GM21576 (cell line): Measurements from ENCODE around the gene DOCK7.
"Not testable (repeated sequence)": the region's sequence is repeated elsewhere in the genome, so short reads cannot be mapped to it uniquely, and the experiment has no call there.

Experiments
- ATAC-seq: cut with Tn5 transposase; IDR thresholded peaks from one replicate; pipeline ENCODE4 v1.9.1; 2021; ENCODE audit warnings: mild to moderate bottlenecking, moderate library complexity; ENCODE audit not compliant: unreplicated experiment

Gene DOCK7

GRCh38 chr1:62621907-62622306, 66.3 kb downstream of the DOCK7 start:
- peak; percentile 96 for ATAC-seq

DNA sequence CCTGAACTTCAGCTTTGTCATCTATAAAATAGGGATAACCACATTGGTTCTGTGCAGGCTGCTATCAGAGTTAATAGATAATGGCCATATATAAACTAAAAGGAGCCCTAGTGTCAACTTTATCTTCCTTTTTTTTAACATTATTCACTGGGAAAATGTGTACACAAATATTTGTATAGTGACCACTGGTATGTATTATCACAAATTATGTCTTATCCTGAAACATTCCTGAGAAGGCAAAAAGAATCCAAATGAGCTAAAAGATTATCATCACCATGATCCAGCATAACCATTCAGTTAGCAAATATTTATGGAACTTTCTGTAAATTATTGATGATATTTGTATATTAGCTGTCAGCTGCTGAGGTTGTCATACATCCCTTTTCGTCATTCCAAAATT, 74.3 kb downstream of the DOCK7 start:
- no peak for ATAC-seq

DNA sequence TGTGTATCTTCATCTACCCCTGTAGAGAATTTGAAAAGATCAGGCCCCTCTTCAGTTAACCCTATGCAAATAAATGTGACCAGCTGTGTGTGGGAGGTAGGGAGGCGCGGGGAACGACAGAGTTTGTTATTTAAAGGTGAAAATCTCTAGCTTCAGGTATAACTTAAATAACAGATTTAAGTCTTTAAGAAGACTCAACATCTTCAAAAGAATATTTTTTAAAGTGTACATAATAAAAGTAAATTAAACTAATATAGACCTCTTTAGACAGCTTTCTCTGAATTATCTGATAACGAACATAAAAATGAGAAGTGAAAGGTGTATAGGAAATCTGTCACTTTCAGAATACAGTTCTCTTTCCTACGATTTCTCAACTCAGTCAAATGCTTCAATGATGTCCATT, 74.9 kb downstream of the DOCK7 start:
- peak; percentile 95 for ATAC-seq

- no peak for ATAC-seq
Observed at GRCh38 chr1:62612770-62613169, 75.4 kb downstream of the DOCK7 start.

DNA sequence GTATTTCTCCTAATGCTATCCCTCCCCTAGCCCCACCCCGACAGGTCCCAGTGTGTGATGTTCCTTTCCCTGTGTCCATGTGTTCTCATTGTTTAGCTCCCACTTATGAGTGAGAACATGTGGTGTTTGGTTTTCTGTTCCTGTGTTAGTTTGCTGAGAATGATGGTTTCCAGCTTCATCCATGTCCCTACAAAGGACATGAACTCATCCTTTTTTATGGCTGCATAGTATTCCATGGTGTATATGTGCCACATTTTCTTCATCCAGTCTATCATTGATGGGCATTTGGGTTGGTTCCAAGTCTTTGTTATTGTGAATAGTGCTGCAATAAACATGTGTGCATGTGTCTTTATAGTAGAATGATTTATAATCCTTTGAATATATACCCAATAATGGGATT, 77.6 kb downstream of the DOCK7 start:
- not testable (repeated sequence) for ATAC-seq

GRCh38 chr1:62608905-62609304, 79.3 kb downstream of the DOCK7 start:
- no peak for ATAC-seq

DNA sequence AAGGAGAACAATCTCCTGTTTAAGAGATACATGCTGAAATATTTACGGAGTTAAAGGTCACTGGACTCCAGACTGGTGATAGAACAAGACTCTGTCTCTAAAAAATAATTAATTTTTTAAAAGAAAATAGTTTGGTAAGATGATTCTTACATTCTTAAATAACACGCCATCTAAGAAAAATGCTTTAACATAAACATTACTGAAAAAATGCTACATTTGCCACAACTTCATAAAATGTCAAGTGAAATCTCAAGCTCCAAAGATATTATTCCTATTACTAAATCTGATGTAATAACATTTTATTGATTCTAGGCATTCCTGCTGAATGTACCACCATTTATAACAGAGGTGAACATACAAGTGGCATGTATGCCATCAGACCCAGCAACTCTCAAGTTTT, 86.7 kb downstream of the DOCK7 start:
- no peak for ATAC-seq

- ATAC-seq: no peak
Observed at GRCh38 chr1:62599044-62599443, 89.1 kb downstream of the DOCK7 start.

GRCh38 chr1:62597281-62597680, 90.9 kb downstream of the DOCK7 start, which contains the start of gene ANGPTL3:
Gene ANGPTL3, plus strand, starts transcription at chr1:62597520. Its CDS starts 47 bp downstream, at chr1:62597567.
- no peak for ATAC-seq

DNA sequence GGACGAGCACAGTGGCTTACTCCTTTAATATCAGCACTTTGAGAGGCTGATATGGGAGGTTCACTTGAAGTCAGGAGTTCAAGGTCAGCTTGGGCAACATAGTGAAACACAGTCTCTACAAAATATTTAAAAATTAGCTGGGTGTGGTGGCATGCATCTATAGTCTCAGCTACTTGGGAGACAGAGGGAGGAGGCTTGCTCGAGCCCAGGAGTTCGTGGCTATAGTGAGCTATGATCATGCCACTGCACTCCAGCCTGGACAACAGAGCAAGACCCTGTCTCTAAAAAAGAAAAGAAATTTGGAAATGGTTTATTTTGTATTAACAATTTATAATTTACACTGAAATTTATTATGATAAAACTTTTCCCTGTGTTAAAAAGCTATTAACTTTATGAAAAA, 92.5 kb downstream of the DOCK7 start:
- ATAC-seq: no peak

DNA sequence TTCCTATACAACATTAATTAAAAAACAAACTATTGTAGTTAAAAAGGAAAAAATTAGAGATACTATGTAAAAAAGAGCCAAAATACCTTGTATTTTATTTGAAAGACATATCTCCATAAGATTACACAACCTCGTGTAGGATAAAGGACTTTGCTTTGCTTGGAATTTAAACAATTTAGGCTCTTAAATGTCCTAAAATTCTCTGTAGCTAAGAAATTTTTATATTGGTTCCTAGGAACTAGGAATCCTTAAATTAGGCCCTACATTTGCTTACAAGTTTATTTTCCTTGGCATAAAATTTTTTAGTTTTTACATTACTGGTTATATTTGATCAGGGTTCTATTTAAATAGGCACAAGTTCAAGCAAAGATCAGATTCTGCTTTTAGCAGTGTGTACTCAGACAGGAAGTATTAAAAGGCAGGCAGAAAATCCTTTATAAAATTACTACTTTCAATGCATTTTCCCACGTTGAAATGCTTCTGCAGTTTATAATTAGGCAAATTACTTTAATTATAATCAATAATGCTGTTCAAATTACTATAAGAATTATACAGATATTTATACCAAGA, 94.3 kb downstream of the DOCK7 start:
- no peak for ATAC-seq

DNA sequence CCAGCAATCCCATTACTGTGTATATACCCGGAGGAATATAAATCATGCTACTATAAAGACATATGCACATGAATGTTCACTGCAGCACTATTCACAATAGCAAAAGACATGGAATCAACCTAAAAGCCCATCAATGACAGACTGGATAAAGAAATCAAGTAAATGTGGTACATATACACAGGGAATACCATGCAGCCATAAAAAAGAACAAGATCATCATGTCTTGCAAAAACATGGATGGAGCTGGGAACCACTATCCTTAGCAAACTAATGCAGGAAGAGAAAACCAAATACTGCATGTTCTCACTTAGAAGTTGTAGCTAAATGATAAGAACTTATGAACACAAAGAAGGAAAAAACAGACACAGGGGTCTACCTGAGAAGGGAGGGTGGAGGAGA, 97.2 kb downstream of the DOCK7 start:
- no peak for ATAC-seq

DNA sequence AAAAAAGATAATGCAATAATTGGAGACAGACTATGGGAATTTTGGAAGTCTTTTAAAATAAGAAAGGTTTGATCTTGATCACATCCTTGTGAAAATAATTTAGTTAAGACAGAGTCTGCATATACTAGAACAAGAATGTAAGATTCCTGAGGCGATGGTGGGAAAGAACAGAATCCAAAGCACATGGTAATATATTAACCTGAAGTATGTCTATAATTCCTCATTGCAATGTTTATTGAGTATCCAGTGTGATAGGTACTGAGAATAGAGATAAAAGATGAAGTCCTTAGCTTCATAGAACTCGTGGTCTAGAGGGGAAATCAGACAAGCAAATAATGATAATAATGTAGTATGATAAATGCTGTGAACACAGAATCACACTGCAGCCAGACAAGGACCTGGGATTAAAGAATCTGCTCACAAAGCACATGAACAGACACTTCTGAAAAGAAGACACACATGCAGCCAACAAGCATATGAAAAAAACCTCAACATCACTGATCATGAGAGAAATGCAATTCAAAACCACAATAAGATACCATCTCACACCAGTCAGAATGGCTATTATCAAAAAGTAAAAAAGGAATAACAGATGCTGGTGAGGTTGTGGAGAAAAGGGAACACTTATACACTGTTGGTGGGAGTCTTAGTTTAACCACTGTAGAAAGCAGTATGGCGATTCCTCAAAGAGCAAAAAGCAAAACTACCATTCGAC, 97.8 kb downstream of the DOCK7 start:
- no peak for ATAC-seq

GRCh38 chr1:62589321-62589720, 98.9 kb downstream of the DOCK7 start:
- no peak for ATAC-seq

- ATAC-seq: no peak
Observed at GRCh38 chr1:62588000-62588399, 100.2 kb downstream of the DOCK7 start.

- no peak for ATAC-seq
Observed at GRCh38 chr1:62585469-62586155, 102.6 kb downstream of the DOCK7 start.

GRCh38 chr1:62573675-62574074, 114.5 kb downstream of the DOCK7 start:
- no peak for ATAC-seq

- no peak for ATAC-seq
Observed at GRCh38 chr1:62572476-62572875, 115.7 kb downstream of the DOCK7 start.

GRCh38 chr1:62571517-62571916, 116.7 kb downstream of the DOCK7 start:
- not testable (repeated sequence) for ATAC-seq

- not testable (repeated sequence) for ATAC-seq
Observed at GRCh38 chr1:62567926-62568325, 120.3 kb downstream of the DOCK7 start.

GRCh38 chr1:62567182-62567581, 121.0 kb downstream of the DOCK7 start:
- not testable (repeated sequence) for ATAC-seq

DNA sequence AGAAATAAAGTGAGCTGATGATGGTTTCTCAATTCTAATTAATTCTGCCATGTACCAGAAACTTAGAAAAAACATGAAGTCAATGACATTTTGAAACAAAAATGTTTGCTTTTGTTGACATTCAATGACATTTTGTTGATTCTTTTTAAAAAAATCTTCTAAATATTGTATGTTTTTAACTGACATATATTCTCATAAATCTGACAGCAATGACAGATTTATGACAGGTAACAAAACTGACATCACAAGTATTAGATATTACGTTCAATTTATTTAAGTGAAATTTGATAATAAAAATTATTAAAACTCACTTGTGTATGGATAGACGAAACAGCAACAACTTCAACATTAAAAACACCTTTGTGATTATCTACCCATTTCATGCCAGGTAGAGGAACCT, 126.9 kb downstream of the DOCK7 start:
- no peak for ATAC-seq
